DMS 273 (cell line): ENCODE measurements around the gene CNOT1.
A peak's percentile ranks its signal among the peaks of the same experiment; 100 is the strongest.
"Not testable (repeated sequence)": the region's sequence is repeated elsewhere in the genome, so short reads cannot be mapped to it uniquely, and the experiment has no call there.

Source experiments
- DNase-seq: peaks from one replicate; lab custom pipeline; 2025; ENCODE audit not compliant: unreplicated experiment; lab: John Stamatoyannopoulos, UW

CNOT1 gene

DNA sequence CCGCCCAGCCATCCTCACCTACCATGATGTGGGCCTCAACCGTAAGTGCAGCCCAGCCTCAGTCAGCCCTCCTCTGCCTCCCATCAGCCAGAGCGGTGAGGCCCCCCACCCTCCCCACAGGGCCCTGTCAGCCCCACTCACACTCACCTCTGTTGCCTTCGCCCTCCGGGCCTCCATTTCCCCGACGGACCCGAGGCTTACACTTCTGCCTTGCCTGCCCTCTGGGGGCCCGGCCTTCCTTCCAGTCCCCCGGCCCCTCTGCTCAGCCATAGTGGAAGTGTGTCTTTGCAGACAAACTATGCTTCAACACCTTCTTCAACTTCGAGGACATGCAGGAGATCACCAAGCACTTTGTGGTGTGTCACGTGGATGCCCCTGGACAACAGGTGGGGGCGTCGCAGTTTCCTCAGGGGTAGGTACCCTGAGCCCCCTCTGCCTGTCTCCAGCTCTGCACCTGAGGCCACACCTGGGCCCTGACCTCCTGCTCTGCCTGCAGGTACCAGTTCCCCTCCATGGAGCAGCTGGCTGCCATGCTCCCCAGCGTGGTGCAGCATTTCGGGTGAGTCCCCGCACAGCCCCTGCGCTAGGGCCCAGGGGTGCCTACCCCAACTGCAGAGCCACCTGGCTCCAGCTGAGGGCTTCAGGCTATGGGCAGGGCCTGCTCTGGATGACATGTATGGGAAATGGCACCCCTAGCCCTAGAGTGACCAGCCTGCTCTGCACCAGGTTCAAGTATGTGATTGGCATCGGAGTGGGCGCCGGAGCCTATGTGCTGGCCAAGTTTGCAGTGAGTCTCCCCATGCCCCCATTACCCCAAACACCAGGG is 125.5 kb downstream of the CNOT1 start:
- no peak for DNase-seq

DNA sequence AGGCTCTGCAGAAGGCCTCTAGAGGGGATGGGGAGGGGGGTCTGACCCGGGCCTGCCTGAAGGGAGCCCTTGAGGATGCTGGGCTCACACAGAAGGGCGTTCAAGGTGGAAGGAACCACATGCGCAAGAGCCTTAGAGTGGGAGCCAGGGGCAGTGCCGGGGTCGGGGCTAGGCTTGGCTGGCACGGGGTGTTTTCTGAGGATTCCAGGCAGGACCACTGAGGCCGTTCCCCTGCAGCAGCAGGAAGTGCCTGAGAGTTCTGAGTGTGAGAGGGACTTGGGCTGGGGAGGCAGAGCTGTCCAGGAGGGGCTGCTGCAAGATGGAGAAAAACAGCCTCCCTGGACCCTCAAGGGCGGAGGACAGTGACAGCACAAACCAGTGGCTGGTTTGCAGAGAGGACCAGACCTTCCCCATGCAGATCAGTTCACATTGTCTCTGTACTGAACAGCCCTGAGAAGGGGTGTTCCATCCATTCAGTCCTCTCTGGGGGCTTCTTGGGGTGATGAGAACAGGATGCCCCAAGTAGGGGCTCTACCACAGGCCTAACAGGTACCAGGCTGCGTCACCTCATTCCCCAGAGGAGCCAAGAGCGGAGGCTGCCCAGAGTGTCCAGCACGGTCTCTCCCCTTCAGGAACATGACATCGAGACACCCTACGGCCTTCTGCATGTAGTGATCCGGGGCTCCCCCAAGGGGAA is 126.3 kb downstream of the CNOT1 start:
- DNase-seq = no peak

DNA sequence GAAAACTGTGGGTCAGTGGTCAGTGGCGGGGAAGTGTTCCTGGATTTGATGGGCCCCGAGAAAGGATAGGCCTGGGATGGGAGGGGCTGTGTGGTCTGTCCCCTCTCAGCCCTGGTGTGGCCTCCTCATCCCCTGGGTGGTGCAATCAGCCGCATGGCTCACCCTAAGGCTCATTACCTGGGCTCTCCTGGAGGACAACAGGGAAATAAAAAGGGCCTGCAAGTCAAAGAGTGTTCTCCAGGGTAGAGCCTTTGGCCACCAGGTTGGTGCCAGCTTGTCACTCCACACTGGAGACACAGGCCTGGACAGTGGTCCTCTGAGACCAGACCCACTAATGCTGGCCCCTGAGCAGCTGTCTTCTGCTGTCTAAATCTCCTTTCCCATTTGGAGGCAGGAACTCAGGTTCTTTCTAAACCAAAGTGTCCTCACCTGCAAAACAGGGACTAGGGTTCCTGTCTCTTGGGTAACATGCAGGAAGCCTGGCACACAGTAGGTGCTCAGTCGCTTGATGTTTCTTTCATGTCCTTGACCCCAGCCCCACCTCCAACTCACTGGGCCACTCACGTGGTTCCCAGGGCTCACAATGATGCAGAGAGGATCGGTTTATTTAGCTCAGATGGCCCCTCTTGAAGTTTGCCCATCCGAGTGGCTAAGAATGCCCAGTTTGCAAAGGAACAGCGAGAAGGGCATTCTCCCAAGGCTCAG is 127.3 kb downstream of the CNOT1 start:
- no peak for DNase-seq

DNA sequence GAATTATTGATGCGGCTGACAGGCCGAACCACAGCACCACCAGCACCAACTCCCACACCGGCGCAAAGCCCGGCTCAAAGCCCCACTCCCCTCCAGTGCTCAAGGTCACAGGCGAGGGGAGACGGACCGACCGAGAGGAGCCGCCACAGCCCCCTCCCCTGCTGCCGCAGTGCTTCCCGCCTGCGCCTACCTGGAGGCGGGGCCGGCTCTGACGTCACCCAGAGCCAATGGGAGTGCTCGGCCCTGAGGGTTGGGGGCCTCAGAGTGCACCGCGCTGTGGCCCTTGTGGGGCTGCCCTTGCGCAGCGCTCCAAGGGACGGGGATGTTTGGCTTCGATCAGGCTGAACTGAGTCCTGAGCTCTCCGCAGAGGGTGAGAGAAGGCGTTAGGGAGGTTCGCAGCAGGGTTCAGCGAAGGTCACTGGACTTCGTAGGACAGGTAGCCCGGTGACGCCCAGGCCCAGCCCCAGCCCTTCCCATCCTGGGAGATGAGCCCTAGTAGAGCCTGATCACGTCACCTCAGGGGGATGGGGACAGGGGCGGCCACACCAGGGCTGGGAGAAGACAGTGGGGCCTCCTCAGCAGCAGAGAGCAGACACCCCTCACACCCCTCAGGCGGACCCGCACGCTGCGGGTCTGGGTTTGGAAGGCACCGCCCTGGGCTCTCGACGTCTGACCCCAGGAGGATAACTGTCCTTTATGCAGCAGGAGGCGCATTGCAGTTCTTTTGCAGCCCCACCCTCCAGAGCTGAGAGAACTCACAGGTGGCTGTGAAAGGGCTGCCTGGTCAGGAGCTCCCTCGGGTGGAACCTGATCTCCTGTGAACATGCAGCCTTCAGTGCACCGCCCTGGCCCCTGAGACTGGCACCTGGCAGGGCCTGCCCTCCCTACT is 128.1 kb downstream of the CNOT1 start:
- DNase-seq = peak; percentile 76

DNA sequence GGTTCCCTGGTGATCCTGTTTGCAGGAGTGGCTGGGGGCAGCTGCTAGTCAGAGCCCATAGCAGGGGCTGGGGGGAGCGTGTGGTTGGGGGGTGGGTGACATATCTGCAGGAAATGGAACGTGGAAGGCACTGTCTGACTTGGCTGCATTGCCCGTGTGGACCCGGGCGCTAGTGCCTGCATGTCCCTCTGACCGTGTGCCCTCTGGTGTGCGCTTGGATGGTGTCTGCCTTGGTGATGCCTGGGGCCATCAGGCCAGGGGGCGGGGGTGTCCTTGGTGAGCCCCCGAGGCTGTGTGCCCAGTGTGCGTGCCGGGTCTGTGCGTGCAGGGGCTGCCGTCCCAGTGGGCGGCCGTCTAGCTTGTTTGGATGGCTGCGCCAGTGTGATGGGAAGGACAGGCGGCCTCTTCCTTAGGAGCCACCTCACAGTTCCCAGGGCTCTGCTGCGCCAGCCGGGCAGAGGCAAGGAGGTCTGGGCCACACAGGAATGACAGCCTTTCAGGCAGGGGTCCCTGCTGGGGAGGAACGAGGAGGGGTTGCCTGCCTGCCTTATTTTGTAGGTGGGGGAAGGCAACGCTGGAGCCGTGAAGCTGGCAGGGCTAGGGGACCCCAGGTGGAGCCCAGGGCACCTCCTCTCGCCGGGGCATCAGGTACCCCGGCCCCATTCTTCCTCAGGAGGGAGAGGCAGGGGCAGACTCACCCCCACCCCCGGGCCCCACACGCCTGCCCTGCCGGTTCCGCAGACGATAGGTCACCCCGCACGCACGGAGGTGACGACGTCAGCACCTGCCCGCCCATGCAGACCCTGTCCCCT is 129.0 kb downstream of the CNOT1 start:
- no peak for DNase-seq

DNA sequence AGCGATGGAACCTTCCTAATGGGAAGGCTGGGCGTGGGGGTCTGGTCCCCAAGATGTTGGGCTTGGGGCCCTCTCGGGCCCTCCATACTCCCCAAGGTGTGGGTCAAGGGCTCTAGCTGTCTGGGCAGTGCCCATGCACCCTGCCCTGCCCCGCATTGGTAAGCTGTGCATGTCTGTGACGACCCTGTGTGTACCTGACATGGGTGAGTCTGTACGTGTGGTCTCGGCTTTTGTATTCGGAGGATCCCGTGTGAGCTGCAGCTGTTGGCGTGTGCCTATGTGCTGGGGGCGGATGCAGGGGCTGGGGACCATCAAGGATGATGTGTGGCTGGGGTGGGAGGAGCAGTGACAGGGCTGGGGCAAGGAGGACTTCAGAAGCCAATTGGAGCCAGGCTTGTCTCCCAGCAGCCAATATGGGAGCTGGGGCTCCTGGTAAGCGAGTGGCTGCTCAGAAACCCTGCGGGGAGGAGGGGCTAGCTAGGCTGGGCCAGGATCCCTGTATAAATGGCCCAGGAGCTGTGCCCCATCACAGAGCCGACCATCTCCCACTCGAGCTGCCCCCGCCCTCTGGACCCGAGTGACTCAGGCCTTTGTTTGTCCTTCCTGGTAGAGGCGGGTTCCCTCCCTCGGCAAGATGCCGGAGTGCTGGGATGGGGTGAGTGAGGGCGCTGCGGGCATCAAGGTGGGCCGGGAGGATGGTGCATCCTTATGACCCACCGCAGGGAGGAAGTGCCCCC is 129.8 kb downstream of the CNOT1 start, which contains the start of gene NDRG4:
NDRG4 (plus strand) TSS at position 529 of the 737 bp plus-strand sequence; CDS start at position 635, 106 bp downstream.
- peak; percentile 90 for DNase-seq

DNA sequence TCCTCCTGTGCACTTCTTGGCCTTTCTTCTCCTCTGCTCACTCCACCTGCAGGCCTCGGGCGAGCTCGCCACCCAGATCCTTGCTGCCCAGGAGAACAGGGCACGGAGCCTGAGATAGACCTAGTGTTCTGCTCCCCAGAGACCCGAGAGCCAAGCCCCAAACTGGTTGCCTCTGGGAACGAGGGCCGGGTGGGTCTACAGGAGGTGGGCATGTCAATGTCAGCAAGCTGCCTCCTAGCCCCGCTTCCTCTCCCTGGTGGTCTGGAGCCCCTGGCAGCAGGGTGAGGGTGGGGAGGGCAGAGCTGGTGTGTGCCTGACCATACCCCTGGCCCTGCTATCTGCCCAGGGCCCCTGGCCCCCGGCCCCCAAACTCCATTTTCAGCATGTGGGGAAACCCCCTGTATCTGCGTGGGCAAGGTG is 130.5 kb downstream of the CNOT1 start:
- DNase-seq = no peak

DNA sequence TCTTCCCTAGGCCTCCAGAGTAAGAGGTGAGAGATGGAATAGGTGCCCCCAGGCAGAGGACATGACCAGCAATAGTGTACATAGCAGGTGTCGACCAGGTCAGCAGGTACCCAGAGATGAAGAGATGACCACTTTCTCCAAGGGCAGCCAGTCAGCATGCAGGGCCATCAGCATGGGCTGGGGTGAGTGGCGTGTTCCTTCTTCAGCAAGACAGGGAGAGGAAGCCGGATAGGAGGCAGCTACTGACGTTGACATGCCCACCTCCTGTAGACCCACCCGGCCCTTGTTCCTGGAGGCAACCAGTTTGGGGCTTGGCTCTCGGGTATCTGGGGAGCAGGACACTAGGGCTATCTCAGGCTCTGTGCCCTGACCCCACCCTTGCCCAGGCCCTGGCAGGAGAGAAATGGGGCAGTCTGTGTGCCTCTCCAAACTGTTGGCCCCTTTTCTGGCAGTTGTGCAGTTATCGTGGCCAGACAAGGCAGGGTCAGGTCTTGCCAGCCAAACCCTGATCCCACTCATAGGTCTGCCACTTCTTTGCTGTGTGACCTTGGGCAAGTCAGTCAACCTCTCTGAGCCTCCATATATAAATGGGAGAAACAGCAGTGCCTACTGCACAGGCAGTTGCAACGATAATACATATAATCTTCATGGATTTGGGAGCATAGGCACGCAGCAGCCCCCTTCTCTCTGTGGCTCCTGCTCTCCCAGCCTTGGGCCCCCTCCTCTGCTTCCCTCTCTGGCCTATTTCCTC is 131.1 kb downstream of the CNOT1 start:
- no peak for DNase-seq

DNA sequence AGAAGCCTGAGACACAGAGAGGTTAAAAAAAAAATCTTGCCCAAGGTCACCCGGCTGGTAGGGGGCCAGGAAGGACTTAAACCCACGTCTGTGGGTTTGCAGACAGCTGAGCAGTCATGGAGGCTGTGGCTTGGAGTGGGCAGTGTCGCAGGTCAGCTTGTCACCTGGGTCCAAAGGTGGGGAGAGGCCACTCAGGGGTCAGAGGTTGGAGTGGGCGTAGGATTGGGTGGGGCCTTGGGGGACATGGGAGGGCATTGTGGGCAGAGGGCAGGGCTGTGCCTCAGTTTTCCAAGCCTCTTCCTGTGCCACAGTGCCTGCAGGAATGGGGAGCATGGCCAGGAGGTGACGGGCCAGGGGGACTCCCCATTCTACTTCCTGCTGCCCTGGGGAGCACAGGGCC is 131.7 kb downstream of the CNOT1 start:
- no peak for DNase-seq

DNA sequence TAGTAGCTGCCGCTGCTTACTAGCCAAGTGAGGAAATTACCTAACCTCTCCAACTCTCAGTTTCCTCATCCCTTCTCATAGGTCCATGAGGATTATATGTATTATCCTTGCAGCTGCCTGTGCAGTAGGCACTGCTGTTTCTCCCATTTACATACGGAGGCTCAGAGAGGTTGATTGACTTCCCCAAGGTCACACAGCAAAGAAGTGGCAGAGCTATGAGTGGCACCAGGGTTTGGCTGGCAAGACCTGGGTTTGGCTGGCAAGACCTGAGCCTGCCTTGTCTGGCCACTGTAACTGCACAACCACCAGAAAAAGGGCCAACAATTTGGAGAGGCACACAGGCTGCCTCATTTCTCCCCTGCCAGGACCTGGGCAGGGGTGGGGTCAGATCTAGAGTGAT is 132.2 kb downstream of the CNOT1 start:
- no peak for DNase-seq

DNA sequence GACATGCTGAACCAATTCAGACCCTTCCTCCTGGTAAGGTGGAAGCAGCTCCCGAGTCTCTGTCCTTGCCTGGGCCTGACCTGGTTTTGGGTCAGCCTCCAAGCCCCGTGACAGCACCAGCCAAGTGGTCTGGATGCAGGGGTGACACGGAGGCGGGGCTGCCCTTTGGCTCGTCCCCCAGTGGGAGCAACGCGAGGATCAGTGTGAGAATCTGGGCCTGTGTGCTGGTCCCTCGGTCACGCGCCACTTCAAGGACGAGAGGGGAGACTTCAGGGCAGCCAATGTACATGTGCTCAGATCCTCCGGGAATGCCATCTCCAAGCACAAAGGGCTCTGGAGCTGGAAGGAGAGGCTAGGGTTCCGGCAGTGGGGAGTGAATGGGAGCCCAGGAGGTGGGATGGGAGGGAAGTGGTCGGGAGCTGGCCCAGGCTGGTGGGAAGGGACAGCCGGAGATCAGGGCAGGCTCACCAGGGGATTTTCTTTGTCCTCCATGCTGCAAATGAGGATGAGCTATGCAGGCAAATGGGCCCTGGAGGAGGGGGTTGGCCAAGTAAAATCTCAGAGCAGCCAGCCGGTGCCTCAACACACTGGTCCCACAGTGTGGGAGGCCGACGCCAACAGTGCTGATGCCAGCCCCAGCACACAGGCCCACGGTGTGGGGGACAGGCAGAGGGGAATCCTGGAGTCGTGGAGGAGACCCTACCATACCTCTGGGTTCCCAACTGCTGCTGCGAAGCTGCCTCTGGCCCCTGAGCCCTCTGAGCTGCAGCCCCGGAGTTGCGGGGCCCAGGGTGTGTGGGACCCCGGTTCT is 133.9 kb downstream of the CNOT1 start:
- no peak for DNase-seq

DNA sequence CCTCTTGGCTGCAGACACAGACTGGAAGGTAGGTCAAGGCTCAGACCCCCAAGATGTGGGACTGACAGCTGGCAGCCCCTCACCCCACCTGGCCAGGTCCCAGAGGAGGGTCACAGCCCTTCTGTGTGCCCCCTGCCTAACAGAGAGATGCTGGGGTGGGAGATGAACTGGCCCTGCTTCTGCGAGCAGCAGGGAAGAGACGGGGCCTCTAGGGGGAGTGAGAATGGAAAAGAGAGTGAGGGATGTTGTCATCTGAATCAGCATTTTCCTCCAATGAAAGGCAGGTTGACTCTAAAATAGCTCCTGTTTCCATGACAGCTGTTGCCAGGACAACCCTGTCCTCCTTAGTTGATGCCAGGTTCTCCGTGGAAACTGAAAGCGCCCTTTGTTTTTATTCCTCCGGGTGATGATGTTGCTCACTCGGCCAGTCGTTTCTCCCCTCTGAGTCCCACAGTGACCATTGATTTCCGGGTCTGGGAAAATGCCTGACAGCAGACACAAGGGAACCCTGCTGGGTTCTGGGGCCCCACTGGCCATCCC is 134.6 kb downstream of the CNOT1 start:
- DNase-seq = peak; percentile 98

DNA sequence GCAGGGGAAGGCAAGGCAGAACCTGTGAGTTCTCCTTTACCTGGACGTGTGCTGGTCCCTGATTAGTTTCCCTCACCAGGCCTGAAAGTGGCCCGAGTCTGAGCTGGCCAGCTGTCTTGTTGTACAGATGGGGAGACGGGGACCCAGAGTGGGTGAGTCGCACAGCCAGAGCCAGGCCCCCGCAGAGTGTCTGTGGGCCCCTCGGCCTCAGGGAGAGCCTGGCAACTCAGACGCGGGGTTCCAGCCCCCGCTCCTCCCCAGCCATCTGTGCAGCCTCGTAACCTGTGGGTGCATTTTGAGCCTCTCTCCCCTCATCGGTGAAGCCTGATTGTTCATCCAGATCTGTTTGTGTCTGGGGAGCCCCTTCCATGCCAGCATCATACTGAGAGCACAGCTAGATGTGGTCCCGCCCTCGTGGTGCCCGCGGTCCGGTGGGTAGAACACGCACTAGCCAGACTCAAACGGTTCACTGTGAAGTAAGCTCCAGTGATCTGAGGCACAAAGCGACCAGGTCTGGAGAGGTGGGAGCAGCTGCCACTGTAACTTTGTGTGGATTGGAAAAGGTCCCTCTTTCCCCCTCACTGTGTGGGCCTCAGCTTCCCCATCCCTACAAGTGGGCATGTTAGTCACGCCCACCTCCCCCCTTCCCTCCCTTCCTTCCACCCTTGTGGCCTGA is 135.7 kb downstream of the CNOT1 start:
- no peak for DNase-seq

DNA sequence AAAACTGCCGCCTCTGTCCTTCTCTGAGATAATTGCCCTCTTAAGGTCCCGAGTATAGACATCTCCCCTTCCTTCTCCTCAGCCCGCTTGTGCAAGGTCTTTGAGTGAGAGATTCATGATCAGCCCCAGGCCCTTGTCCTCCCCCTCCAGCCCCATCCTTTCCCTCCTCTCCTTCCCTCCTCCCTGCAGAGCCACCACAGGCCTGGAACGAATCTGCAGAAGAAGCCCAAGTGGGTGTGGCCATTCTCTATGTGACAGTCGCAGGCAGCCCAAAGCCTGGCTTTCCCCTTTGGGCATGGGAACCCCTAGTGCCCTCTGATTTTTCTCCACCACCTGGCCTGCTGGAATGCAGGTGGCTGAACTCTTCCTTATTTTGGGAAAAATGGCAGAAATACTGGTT is 136.9 kb downstream of the CNOT1 start:
- DNase-seq = peak; percentile 25

DNA sequence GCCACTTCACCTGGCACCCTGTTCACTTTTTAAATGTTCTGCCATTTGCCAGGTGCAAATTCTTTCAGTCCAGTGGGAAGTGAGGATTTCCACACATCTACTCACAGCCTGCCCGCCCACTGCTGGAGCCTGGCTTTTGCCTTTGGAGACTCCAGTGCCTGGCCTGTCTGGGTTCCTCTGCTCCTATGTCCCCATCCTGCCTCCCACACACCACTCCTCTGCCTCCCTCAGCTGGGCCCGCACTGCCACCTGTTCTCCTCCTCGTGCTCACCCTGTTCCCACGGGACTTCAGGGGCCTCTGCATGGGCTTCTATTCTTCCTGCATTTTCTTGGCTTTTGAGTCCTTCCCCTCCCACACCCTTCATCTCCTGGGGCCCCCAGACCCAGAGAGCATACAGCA is 137.6 kb downstream of the CNOT1 start:
- peak; percentile 60 for DNase-seq

DNA sequence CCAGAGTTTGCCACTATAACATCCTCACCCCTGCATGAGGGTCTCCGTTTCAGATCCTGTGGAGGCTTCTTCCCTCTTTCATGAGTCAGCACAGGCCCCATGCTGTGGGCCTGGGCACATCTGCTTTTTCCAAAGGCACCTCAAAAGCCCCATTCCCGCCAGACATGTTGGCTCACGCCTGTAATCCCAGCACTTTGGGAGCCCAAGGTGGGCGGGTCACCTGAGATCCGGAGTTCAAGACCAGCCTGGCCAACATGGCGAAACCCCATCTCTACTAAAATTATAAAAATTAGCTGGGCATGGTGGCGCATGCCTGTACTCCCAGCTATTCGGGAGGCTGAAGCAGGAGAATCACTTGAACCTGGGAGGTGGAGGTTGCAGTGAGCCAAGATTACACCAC is 139.1 kb downstream of the CNOT1 start:
- not testable (repeated sequence) for DNase-seq

DNA sequence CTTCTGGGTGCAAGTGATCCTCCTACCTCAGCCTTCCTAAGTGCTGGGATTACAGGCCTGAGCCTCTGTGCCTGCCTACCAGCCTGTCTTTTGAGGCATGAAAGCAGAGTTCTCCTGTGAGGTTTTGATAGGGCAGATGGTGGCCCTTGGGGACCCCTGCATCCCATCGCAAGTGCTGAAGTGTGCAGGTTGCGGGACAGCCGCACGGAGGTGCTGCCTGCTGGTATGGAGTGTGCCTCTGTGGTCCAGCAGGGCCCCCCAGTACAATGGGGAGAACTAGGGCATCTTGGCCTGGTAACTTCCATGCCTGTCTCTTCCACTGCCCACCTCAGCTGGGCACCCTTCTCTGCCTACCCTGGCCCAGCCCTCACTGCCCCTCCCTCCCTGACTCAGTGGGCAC is 139.6 kb downstream of the CNOT1 start:
- no peak for DNase-seq
